ENCODE results near the gene CAMKV.
"Not testable (repeated sequence)": the region's sequence is repeated elsewhere in the genome, so short reads cannot be mapped to it uniquely, and the experiment has no call there.

CAMKV gene

DNA sequence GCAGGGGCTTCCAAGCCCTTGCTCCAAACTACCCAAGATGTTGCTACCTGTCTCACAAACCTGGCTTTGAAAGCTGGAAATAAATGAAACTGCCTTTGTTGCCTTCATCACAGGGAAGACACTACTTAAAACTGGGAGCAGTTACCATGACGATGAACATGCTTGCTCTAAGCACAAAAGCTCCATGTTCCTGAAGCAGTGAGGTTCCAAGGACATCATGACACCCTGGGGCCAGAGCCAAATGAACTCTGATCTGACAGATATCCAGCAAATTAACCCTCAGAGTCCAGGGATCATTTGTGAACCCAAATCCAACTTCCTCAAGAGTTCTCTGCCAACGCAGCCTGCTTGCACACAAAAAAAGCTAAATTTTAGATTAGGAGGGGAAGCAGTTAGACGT lies 24.0 kb downstream of the CAMKV start:
- no peak for DNase-seq

DNA sequence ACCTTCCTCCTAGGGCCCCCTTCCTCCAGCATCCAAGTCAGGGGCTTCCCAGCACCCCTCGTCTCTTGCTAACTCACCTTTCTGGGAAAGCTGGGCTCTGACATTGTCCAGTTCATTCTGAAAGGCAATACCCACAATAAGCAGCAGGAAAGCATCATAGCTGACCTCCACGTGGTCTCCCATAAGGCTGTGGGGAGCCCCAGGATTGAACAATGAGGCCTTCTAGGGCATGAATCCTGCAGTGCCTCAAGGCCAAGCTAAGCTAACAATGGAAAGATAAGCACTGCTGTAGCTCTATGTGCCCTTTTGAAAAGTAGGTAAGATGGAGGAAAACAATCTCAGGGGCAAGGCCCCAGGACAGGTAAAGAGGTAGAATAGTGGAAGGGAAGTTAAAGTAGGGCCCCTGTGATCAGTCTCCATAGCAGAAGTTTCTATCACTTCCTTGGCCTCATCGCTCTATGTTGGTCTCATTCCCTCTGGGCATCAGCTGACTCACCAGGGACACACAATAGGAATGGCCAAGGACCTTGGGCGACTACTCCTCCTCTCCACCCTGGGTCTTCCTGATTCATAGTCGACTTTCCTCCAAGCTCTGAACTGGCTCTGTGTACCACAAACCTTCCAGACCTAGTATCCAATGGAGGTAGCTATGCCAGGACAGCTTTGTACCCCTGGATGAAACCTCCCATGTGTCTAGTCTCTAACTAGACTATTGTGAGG lies 25.1 kb downstream of the CAMKV start:
- no peak for DNase-seq

DNA sequence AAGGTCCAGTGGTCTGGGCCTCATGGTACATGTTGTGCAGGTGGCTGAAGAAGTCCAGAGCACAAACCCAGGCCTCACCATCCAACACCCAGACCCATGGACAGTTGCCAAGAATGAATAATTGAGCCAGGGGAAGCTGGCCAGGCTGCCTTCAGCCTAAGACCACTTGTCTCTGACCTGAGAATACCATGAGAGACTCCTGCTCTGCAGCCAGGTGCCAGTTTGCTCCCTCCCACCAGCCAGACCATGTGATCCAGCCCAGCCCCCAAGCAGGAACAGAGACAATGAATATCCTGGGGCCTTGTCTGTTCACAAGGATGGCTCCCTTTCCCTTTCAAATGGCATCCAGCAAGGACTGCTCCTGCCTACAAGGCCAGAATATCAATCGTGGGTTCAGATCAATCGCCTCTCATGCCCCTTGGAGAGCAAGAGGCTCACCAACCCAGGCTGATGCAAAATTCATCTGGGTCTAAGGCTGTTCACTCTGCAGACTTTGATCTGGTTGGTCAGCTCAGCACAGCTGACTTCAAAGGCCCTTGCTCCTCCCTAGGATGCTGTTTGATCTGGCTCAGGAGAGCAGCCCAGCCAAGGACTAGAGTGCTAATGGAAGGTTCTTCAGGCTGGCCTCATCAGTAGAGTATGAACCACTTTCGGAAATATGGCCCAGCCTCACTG lies 26.7 kb downstream of the CAMKV start:
- no peak for DNase-seq

DNA sequence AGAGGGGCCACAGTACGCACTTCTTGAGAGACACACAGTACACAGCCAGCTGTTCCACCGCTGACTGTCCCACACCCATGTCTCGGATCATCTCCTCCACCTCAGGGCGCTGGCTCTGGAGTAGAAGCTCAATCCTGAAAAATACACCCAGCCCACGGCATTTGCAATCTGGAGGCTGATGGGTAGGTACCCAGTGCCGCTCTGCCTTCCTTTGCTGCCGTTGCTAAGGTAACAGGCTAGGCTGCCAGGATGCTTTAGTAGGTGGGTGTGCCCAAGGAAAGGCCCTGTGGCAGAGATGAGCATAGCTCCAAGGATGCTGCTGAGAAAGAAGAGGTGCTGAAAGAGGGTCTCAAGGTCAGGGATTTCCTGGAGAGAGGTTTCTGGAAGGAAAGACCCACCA lies 27.9 kb downstream of the CAMKV start:
- no peak for DNase-seq

DNA sequence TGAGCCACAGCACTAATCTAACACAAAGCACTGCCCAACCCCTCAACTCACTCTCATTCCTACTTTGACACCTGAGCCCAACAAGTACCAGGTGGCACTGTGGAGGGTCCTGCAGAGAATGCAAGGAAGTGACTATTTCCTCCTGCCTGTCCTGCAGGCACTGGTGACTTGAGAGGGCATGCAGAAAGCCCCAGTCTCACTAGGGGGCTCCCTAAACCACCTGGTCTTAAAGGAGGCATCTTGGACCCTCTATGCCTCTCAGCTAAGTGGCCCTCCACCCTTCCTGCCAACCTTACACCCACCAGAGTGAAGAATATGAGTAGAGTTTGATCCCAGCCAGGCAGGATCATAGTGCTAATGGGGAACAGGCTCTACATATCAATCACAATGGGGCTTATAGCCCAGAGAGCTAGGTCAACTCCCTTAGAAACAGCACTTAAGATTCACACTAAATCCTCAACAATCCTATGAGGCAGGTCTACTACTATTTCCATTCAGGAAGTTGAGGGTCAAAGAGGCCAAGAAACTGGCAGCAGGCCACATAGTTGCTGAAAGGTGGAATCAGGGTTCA lies 28.5 kb downstream of the CAMKV start:
- no peak for DNase-seq

DNA sequence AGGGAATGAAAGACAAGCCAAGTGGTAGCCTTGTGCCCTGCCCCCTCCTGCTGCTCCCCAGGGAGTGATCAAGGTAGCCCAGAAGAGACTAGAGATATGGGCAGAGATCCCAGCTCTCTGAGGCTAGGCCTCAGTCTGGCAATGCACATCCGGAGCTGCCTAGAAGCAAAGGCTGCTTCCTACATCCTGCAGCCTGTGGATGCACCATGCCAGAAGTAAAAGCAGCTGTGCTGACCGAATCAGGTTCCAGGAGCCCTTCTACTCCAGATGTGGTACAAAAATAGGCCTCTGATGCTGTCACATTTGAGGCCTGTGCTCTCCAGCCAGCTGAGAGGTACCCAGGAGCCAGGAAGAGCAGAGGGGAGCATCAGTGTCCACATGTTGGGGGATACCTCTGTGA lies 29.3 kb downstream of the CAMKV start:
- no peak for DNase-seq

DNA sequence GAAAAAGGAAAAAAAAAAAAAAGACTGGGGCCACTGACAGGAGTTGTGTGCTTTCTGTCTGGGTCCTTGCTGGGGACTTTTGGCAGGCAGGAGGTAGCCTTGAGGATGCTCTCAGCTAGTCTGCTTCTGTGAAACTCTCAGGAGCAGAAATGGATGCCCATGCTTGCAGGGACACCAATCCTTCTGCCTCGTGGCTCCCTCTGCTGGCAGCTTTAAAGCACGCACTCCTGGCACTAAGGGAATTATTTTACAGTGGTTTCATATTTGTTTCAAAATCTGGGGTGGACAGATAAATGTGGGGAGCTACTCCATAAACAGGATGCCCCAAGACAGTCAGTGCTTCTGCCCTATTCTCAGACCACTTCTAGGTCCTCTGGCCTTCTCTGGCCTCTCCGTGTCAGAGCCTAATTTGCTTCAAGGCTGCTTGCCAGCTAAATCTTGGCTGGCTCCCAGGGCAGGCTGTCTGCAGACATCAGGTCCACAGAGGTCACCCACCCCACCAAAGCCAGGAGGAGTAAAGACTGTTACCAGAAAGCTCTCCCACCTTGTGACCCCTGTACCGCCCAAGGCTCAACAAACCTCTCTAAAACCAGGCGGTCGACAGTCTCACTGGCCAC lies 30.4 kb downstream of the CAMKV start:
- peak; percentile 48 to 71 (median 60) for DNase-seq

DNA sequence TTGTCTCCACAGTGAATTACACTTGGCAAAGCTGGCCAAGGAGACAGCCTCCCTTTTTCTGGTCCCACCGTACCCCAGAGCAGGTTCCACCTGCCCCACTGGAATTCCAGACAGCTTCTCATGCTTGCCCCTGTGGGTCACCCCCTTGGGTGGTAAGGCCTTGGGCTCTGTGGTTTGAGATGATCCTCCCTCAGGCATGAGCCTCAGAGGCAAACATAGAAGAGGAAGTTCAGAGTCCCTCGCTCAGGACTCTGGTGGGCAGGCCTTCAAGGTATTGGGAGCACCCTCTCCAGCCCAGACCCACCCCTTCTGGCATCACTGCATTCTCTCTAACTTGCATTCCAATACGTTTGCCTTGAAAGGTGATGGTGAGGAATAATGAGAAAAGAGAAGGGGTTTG lies 38.4 kb downstream of the CAMKV start:
- no peak for DNase-seq

DNA sequence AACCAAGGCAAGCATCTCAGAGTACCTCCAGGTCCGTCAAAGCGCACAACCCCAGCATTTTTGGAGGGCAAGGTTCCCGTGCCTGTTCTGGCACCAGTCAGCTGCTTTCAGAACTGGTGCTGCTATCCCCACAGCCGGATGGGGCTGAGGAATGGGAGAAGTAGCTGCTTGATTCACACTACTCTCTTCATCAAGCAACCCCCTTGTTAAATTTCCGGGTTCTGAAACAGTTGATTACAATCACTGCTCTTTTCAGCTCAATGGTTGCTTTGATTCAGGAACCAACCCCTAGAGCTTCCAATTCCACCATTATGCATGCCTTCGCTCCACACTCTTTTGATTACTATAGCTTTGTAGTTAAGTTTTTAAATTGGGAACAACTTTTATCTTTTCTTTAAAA lies 43.7 kb downstream of the CAMKV start:
- DNase-seq: no peak

DNA sequence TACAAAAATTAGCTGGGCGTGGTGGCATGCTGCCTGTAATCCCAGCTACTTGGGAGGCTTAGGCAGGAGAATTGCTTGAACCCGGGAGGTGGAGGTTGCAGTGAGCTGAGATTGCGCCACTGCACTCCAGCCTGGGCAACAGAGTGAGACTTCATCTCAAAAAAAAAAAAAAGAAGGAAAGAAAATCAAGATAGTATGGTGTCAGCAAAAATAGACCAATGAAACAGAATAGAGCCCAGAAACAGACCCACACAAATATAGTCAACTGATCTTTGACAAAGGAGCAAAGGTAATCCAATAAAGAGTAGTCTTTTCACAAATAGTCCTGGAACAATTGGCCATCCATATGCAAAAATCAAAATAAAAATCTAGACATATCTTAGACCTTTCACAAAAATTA lies 46.6 kb downstream of the CAMKV start:
- not testable (repeated sequence) for DNase-seq

DNA sequence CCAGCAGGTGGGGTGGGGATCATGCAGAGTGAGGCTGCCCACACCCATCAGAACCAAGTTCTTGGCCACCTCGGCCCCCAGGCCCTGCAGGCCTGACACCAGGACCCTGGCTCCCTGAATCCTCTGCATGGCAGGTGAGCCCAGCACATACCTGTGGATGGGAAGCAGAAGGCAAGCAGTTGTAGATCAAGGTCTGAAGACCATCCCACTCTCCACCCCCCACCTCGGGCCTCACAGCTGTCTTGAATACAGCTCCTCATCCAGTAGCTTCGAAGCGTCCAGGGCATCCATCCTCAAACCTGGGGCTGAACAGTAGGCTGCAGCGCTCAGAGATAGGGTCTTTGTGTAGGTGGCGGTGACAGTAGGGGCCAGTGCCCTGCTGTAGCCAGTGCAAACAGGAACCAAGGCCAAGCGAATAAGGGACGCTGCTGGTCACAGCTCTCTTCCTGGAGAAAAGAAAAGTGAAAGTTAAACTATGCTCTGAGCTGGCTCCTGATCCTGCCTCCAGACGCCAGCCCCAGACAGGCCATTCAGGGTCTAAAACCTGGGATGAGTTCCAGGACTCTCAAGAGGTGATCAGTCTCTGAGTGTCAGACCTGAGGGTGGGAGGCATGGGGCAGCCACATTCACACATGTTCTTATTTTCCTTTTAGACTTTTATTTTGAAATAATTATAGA lies 56.1 kb downstream of the CAMKV start, which contains the start of gene UBA7:
Gene UBA7, minus strand, starts transcription at position 457 of the 678 bp plus-strand sequence. Its CDS starts 166 bp downstream, at position 291.
- peak in 1 of 4 experiments; percentile 26 for DNase-seq

DNA sequence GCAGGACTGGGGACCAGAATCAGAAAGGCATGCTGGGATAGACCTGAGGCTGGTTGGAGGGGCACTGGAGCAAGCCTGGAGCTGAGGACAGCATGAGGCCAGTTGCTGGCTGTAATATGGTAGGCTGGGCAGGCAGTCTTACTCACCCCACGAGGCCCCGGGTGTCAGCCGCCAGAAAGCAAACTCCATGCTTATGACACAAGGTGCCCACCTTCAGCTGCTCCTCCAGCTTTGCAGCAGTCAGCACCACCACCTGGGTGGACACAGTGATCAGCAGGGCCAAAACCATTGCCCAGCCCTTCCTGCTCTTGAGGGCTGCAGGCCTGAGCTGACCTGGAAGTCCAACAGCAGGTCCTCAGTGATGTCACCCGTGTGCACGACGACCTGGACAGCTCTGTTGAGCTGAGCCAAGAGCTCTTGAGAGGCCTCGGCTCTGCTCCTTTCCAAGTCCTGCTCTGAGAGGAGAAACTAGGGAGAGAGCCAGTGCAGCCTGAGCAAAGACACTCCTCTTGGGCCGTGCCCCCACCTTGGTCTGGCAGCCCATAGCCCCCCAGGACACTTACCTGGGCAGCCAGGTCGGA lies 56.7 kb downstream of the CAMKV start:
- DNase-seq: no peak
